ENCODE data around the gene POU6F2. TPM values are rescaled to one million over a fixed set of nuclear protein-coding genes. Genes with fewer than 3 reads are reported as not detected.
A peak's percentile ranks its signal among the peaks of the same experiment; 100 is the strongest.

POU6F2 gene
- total RNA-seq, 1 donor from 2014 or later, result 2.9 TPM

GRCh38 chr7:39269034-39269433, 291.3 kb downstream of the POU6F2 start:
- intact Hi-C loops (cut with DNase I), result no loop called here
- ATAC-seq, result no peak
- no peak for DNase-seq (ENCODE audit: low spot score)

GRCh38 chr7:39270018-39270417, 292.3 kb downstream of the POU6F2 start:
- no peak for DNase-seq (ENCODE audit: low spot score)
- ATAC-seq, result no peak
- intact Hi-C loops (cut with DNase I), result no loop called here

- intact Hi-C loops (cut with DNase I), result no loop called here
- DNase-seq (ENCODE audit: low spot score) (peak; percentile 64), ATAC-seq (no peak)
These were observed 293.7 kb downstream of the POU6F2 start for GRCh38 chr7:39271402-39271801.

GRCh38 chr7:39272111-39272510, 294.4 kb downstream of the POU6F2 start:
- intact Hi-C loops (cut with DNase I), result no loop called here
- DNase-seq (ENCODE audit: low spot score) (no peak), ATAC-seq (no peak)

- intact Hi-C loops (cut with DNase I), result no loop called here
- ATAC-seq, result no peak
- no peak for DNase-seq (ENCODE audit: low spot score)
These were observed 295.0 kb downstream of the POU6F2 start for GRCh38 chr7:39272691-39273090.

- ATAC-seq (no peak), DNase-seq (ENCODE audit: low spot score) (no peak)
- intact Hi-C loops (cut with DNase I), result no loop called here
These were observed 302.6 kb downstream of the POU6F2 start for GRCh38 chr7:39280337-39280736.

- no peak for ATAC-seq
- no peak for DNase-seq (ENCODE audit: low spot score)
- intact Hi-C loops (cut with DNase I), result no loop called here
These were observed 307.5 kb downstream of the POU6F2 start for GRCh38 chr7:39285256-39285655.

GRCh38 chr7:39288303-39288702, 310.6 kb downstream of the POU6F2 start:
- DNase-seq (ENCODE audit: low spot score), result no peak
- intact Hi-C loops (cut with DNase I), result no loop called here
- ATAC-seq, result no peak

GRCh38 chr7:39291628-39292410, 314.1 kb downstream of the POU6F2 start:
- ATAC-seq (no peak), DNase-seq (ENCODE audit: low spot score) (no peak)
- intact Hi-C loops (cut with DNase I), result no loop called here

GRCh38 chr7:39293056-39293823, 315.5 kb downstream of the POU6F2 start:
- no peak for DNase-seq (ENCODE audit: low spot score)
- ATAC-seq, result no peak
- intact Hi-C loops (cut with DNase I), result no loop called here

- DNase-seq (ENCODE audit: low spot score), result no peak
- intact Hi-C loops (cut with DNase I), result no loop called here
- ATAC-seq, result no peak
These were observed 316.3 kb downstream of the POU6F2 start for GRCh38 chr7:39294022-39294421.

GRCh38 chr7:39295796-39296195, 318.1 kb downstream of the POU6F2 start:
- DNase-seq (ENCODE audit: low spot score), result no peak
- intact Hi-C loops (cut with DNase I), result no loop called here
- no peak for ATAC-seq

GRCh38 chr7:39299695-39300094, 322.0 kb downstream of the POU6F2 start:
- no peak for ATAC-seq
- DNase-seq (ENCODE audit: low spot score), result no peak
- intact Hi-C loops (cut with DNase I), result no loop called here

GRCh38 chr7:39300276-39300675, 322.6 kb downstream of the POU6F2 start:
- ATAC-seq, result no peak
- DNase-seq (ENCODE audit: low spot score), result no peak
- intact Hi-C loops (cut with DNase I), result no loop called here

- intact Hi-C loops (cut with DNase I), result no loop called here
- DNase-seq (ENCODE audit: low spot score), result no peak
- no peak for ATAC-seq
These were observed 323.8 kb downstream of the POU6F2 start for GRCh38 chr7:39301543-39301942.

- intact Hi-C loops (cut with DNase I), result no loop called here
- ATAC-seq (no peak), DNase-seq (ENCODE audit: low spot score) (no peak)
These were observed 326.5 kb downstream of the POU6F2 start for GRCh38 chr7:39304178-39304577.

GRCh38 chr7:39304668-39305405, 327.1 kb downstream of the POU6F2 start:
- DNase-seq (ENCODE audit: low spot score) (no peak), ATAC-seq (no peak)
- intact Hi-C loops (cut with DNase I), result no loop called here

GRCh38 chr7:39306016-39306570, 328.4 kb downstream of the POU6F2 start:
- DNase-seq (ENCODE audit: low spot score) (no peak), ATAC-seq (no peak)
- intact Hi-C loops (cut with DNase I), result no loop called here

- ATAC-seq (no peak), DNase-seq (ENCODE audit: low spot score) (no peak)
- intact Hi-C loops (cut with DNase I), result no loop called here
These were observed 333.0 kb downstream of the POU6F2 start for GRCh38 chr7:39310699-39311098.
